ENCODE data around the gene ZBTB17.
"Not testable (repeated sequence)": the region's sequence is repeated elsewhere in the genome, so short reads cannot be mapped to it uniquely, and the experiment has no call there.

The ZBTB17 gene

GRCh38 chr1:15923241-15923640 is 52.7 kb downstream of the ZBTB17 start:
- peaks cover 15 to 69% of the 10 kb centered on the region in 2 donors for H3K36me3 ChIP-seq (ENCODE audit: control insufficient read depth in 1 of 2, insufficient read depth in 2 of 2, low read length in 2 of 2)
- H3K27me3 ChIP-seq (ENCODE audit: control insufficient read depth in 1 of 2, insufficient read depth in 2 of 2, low read length in 2 of 2): no peaks in the 10 kb centered on the region
- H3K4me1 ChIP-seq (ENCODE audit: control insufficient read depth in 1 of 2, insufficient read depth in 2 of 2, low read length in 2 of 2): no peaks in the 10 kb centered on the region
- H3K9ac ChIP-seq (ENCODE audit: low read depth in 1 of 2, low read length in 2 of 2): no peak overlapping the region
- H3K27ac ChIP-seq (ENCODE audit: low read depth, low read length): no peak overlapping the region
- H3K4me3 ChIP-seq (ENCODE audit: low read depth in 1 of 2, low read length in 2 of 2): no peak overlapping the region
- no peaks in the 10 kb centered on the region for H3K9me3 ChIP-seq (ENCODE audit: control insufficient read depth in 1 of 2, low read length in 2 of 2)

GRCh38 chr1:15918962-15919715 is 56.8 kb downstream of the ZBTB17 start:
- H3K36me3 ChIP-seq (ENCODE audit: control insufficient read depth in 1 of 2, insufficient read depth in 2 of 2, low read length in 2 of 2): peaks cover 6 to 53% of the 10 kb centered on the region in 2 donors
- H3K9me3 ChIP-seq (ENCODE audit: control insufficient read depth in 1 of 2, low read length in 2 of 2): no peaks in the 10 kb centered on the region
- no peaks in the 10 kb centered on the region for H3K27me3 ChIP-seq (ENCODE audit: control insufficient read depth in 1 of 2, insufficient read depth in 2 of 2, low read length in 2 of 2)
- no peak overlapping the region for H3K27ac ChIP-seq (ENCODE audit: low read depth, low read length)
- H3K4me3 ChIP-seq (ENCODE audit: low read depth in 1 of 2, low read length in 2 of 2): no peak overlapping the region
- peaks cover 0 to 4% of the 10 kb centered on the region in 2 donors for H3K4me1 ChIP-seq (ENCODE audit: control insufficient read depth in 1 of 2, insufficient read depth in 2 of 2, low read length in 2 of 2)
- H3K9ac ChIP-seq (ENCODE audit: low read depth in 1 of 2, low read length in 2 of 2): no peak overlapping the region

- H3K36me3 ChIP-seq (ENCODE audit: control insufficient read depth in 1 of 2, insufficient read depth in 2 of 2, low read length in 2 of 2): peaks cover 6 to 47% of the 10 kb centered on the region in 2 donors
These were observed 59.0 kb downstream of the ZBTB17 start for GRCh38 chr1:15916916-15917315.

GRCh38 chr1:15916417-15916816 is 59.5 kb downstream of the ZBTB17 start:
- Histone ChIP-seq H3K27me3 (ENCODE audit: control insufficient read depth in 1 of 2, insufficient read depth in 2 of 2, low read length in 2 of 2) (no peaks in the 10 kb centered on the region), H3K9me3 (ENCODE audit: control insufficient read depth in 1 of 2, low read length in 2 of 2) (no peaks in the 10 kb centered on the region), H3K9ac (ENCODE audit: low read depth in 1 of 2, low read length in 2 of 2) (no peak overlapping the region), H3K36me3 (ENCODE audit: control insufficient read depth in 1 of 2, insufficient read depth in 2 of 2, low read length in 2 of 2) (peaks cover 7 to 44% of the 10 kb centered on the region in 2 donors), H3K4me1 (ENCODE audit: control insufficient read depth in 1 of 2, insufficient read depth in 2 of 2, low read length in 2 of 2) (peaks cover 0 to 4% of the 10 kb centered on the region in 2 donors), H3K27ac (ENCODE audit: low read depth, low read length) (no peak overlapping the region), H3K4me3 (ENCODE audit: low read depth in 1 of 2, low read length in 2 of 2) (no peak overlapping the region)

More at GRCh38 chr1:15916916-15917315, 59.0 kb downstream of the ZBTB17 start:
- Histone ChIP-seq H3K9me3 (ENCODE audit: control insufficient read depth in 1 of 2, low read length in 2 of 2) (no peaks in the 10 kb centered on the region), H3K4me3 (ENCODE audit: low read depth in 1 of 2, low read length in 2 of 2) (no peak overlapping the region), H3K9ac (ENCODE audit: low read depth in 1 of 2, low read length in 2 of 2) (no peak overlapping the region), H3K27ac (ENCODE audit: low read depth, low read length) (no peak overlapping the region), H3K27me3 (ENCODE audit: control insufficient read depth in 1 of 2, insufficient read depth in 2 of 2, low read length in 2 of 2) (no peaks in the 10 kb centered on the region), H3K4me1 (ENCODE audit: control insufficient read depth in 1 of 2, insufficient read depth in 2 of 2, low read length in 2 of 2) (peaks cover 0 to 4% of the 10 kb centered on the region in 2 donors)

GRCh38 chr1:15915991-15916390 is 59.9 kb downstream of the ZBTB17 start:
- Histone ChIP-seq H3K27ac (ENCODE audit: low read depth, low read length) (no peak overlapping the region), H3K36me3 (ENCODE audit: control insufficient read depth in 1 of 2, insufficient read depth in 2 of 2, low read length in 2 of 2) (peaks cover 12 to 44% of the 10 kb centered on the region in 2 donors), H3K27me3 (ENCODE audit: control insufficient read depth in 1 of 2, insufficient read depth in 2 of 2, low read length in 2 of 2) (no peaks in the 10 kb centered on the region), H3K9ac (ENCODE audit: low read depth in 1 of 2, low read length in 2 of 2) (no peak overlapping the region), H3K4me1 (ENCODE audit: control insufficient read depth in 1 of 2, insufficient read depth in 2 of 2, low read length in 2 of 2) (peaks cover 0 to 4% of the 10 kb centered on the region in 2 donors), H3K4me3 (ENCODE audit: low read depth in 1 of 2, low read length in 2 of 2) (no peak overlapping the region), H3K9me3 (ENCODE audit: control insufficient read depth in 1 of 2, low read length in 2 of 2) (no peaks in the 10 kb centered on the region)

- H3K36me3 ChIP-seq (ENCODE audit: control insufficient read depth in 1 of 2, insufficient read depth in 2 of 2, low read length in 2 of 2): peaks cover 16 to 52% of the 10 kb centered on the region in 2 donors
- H3K27me3 ChIP-seq (ENCODE audit: control insufficient read depth in 1 of 2, insufficient read depth in 2 of 2, low read length in 2 of 2): not testable (repeated sequence)
These were observed 62.3 kb downstream of the ZBTB17 start for GRCh38 chr1:15913607-15914006.

GRCh38 chr1:15911927-15912326 is 64.0 kb downstream of the ZBTB17 start:
- Histone ChIP-seq H3K9me3 (ENCODE audit: control insufficient read depth in 1 of 2, low read length in 2 of 2) (no peaks in the 10 kb centered on the region), H3K4me3 (ENCODE audit: low read depth in 1 of 2, low read length in 2 of 2) (no peak overlapping the region), H3K27me3 (ENCODE audit: control insufficient read depth in 1 of 2, insufficient read depth in 2 of 2, low read length in 2 of 2) (no peaks in the 10 kb centered on the region), H3K4me1 (ENCODE audit: control insufficient read depth in 1 of 2, insufficient read depth in 2 of 2, low read length in 2 of 2) (peaks cover 0 to 4% of the 10 kb centered on the region in 2 donors), H3K36me3 (ENCODE audit: control insufficient read depth in 1 of 2, insufficient read depth in 2 of 2, low read length in 2 of 2) (peaks cover 16 to 44% of the 10 kb centered on the region in 2 donors), H3K9ac (ENCODE audit: low read depth in 1 of 2, low read length in 2 of 2) (no peak overlapping the region), H3K27ac (ENCODE audit: low read depth, low read length) (no peak overlapping the region)

More at GRCh38 chr1:15913607-15914006, 62.3 kb downstream of the ZBTB17 start:
- H3K4me3 ChIP-seq (ENCODE audit: low read depth in 1 of 2, low read length in 2 of 2); H3K27ac ChIP-seq (ENCODE audit: low read depth, low read length); H3K9ac ChIP-seq (ENCODE audit: low read depth in 1 of 2, low read length in 2 of 2); H3K4me1 ChIP-seq (ENCODE audit: control insufficient read depth in 1 of 2, insufficient read depth in 2 of 2, low read length in 2 of 2); H3K9me3 ChIP-seq (ENCODE audit: control insufficient read depth in 1 of 2, low read length in 2 of 2): not testable (repeated sequence)

GRCh38 chr1:15911141-15911540 is 64.8 kb downstream of the ZBTB17 start:
- no peak overlapping the region for H3K9ac ChIP-seq (ENCODE audit: low read depth in 1 of 2, low read length in 2 of 2)
- no peaks in the 10 kb centered on the region for H3K27me3 ChIP-seq (ENCODE audit: control insufficient read depth in 1 of 2, insufficient read depth in 2 of 2, low read length in 2 of 2)
- H3K4me3 ChIP-seq (ENCODE audit: low read depth in 1 of 2, low read length in 2 of 2): no peak overlapping the region
- no peak overlapping the region for H3K27ac ChIP-seq (ENCODE audit: low read depth, low read length)
- H3K4me1 ChIP-seq (ENCODE audit: control insufficient read depth in 1 of 2, insufficient read depth in 2 of 2, low read length in 2 of 2): peaks cover 0 to 4% of the 10 kb centered on the region in 2 donors
- H3K9me3 ChIP-seq (ENCODE audit: control insufficient read depth in 1 of 2, low read length in 2 of 2): no peaks in the 10 kb centered on the region
- H3K36me3 ChIP-seq (ENCODE audit: control insufficient read depth in 1 of 2, insufficient read depth in 2 of 2, low read length in 2 of 2): peaks cover 15 to 38% of the 10 kb centered on the region in 2 donors

- H3K4me3 ChIP-seq (ENCODE audit: low read depth in 1 of 2, low read length in 2 of 2): no peak overlapping the region
- H3K9ac ChIP-seq (ENCODE audit: low read depth in 1 of 2, low read length in 2 of 2): no peak overlapping the region
- H3K27ac ChIP-seq (ENCODE audit: low read depth, low read length): no peak overlapping the region
- no peaks in the 10 kb centered on the region for H3K27me3 ChIP-seq (ENCODE audit: control insufficient read depth in 1 of 2, insufficient read depth in 2 of 2, low read length in 2 of 2)
- H3K36me3 ChIP-seq (ENCODE audit: control insufficient read depth in 1 of 2, insufficient read depth in 2 of 2, low read length in 2 of 2): peaks cover 14 to 30% of the 10 kb centered on the region in 2 donors
- H3K4me1 ChIP-seq (ENCODE audit: control insufficient read depth in 1 of 2, insufficient read depth in 2 of 2, low read length in 2 of 2): no peaks in the 10 kb centered on the region
- no peaks in the 10 kb centered on the region for H3K9me3 ChIP-seq (ENCODE audit: control insufficient read depth in 1 of 2, low read length in 2 of 2)
These were observed 67.3 kb downstream of the ZBTB17 start for GRCh38 chr1:15908597-15908996.

- Histone ChIP-seq H3K9ac (ENCODE audit: low read depth in 1 of 2, low read length in 2 of 2) (no peak overlapping the region), H3K27me3 (ENCODE audit: control insufficient read depth in 1 of 2, insufficient read depth in 2 of 2, low read length in 2 of 2) (no peaks in the 10 kb centered on the region), H3K9me3 (ENCODE audit: control insufficient read depth in 1 of 2, low read length in 2 of 2) (no peaks in the 10 kb centered on the region), H3K4me1 (ENCODE audit: control insufficient read depth in 1 of 2, insufficient read depth in 2 of 2, low read length in 2 of 2) (no peaks in the 10 kb centered on the region), H3K36me3 (ENCODE audit: control insufficient read depth in 1 of 2, insufficient read depth in 2 of 2, low read length in 2 of 2) (peaks cover 0 to 8% of the 10 kb centered on the region in 2 donors), H3K4me3 (ENCODE audit: low read depth in 1 of 2, low read length in 2 of 2) (no peak overlapping the region), H3K27ac (ENCODE audit: low read depth, low read length) (no peak overlapping the region)
These were observed 73.0 kb downstream of the ZBTB17 start for GRCh38 chr1:15902882-15903281.

Data from duodenal mucosa (tissue), 2 donors.